NCI-H446 treated with DMSO at 0.1 percent for 48 hours (cell line): ENCODE results near the gene OSTF1.

Experiments used
- DNase-seq: peaks from one replicate; lab custom pipeline; 2025; lab: John Stamatoyannopoulos, UW

Gene OSTF1

GRCh38 chr9:75085640-75086039 is 2.7 kb upstream of the OSTF1 start:
- no peak for DNase-seq

GRCh38 chr9:75086541-75087288 is 1.6 kb upstream of the OSTF1 start:
- no peak for DNase-seq

GRCh38 chr9:75087289-75087823 is 958 bp upstream of the OSTF1 start:
- DNase-seq, result no peak

GRCh38 chr9:75088646-75089372 is 495 bp downstream of the OSTF1 start:
- DNase-seq, result no peak

GRCh38 chr9:75089373-75089766 is 1.1 kb downstream of the OSTF1 start:
- DNase-seq, result no peak

- DNase-seq, result no peak
Observed at GRCh38 chr9:75090579-75090978, 2.3 kb downstream of the OSTF1 start.

GRCh38 chr9:75092766-75093165 is 4.5 kb downstream of the OSTF1 start:
- DNase-seq, result no peak

GRCh38 chr9:75096796-75097195 is 8.5 kb downstream of the OSTF1 start:
- no peak for DNase-seq

GRCh38 chr9:75101004-75101588 is 12.8 kb downstream of the OSTF1 start:
- no peak for DNase-seq

GRCh38 chr9:75102177-75102790 is 14.0 kb downstream of the OSTF1 start:
- DNase-seq, result no peak

- DNase-seq, result no peak
Observed at GRCh38 chr9:75104607-75105006, 16.3 kb downstream of the OSTF1 start.

GRCh38 chr9:75105019-75105540 is 16.8 kb downstream of the OSTF1 start:
- DNase-seq, result no peak

- no peak for DNase-seq
Observed at GRCh38 chr9:75105841-75106240, 17.5 kb downstream of the OSTF1 start.

GRCh38 chr9:75106857-75107256 is 18.5 kb downstream of the OSTF1 start:
- DNase-seq, result no peak

- DNase-seq, result no peak
Observed at GRCh38 chr9:75108571-75108970, 20.3 kb downstream of the OSTF1 start.

- no peak for DNase-seq
Observed at GRCh38 chr9:75109210-75109839, 21.0 kb downstream of the OSTF1 start.

- DNase-seq, result no peak
Observed at GRCh38 chr9:75111019-75111622, 22.8 kb downstream of the OSTF1 start.

GRCh38 chr9:75112789-75113188 is 24.5 kb downstream of the OSTF1 start:
- no peak for DNase-seq

- no peak for DNase-seq
Observed at GRCh38 chr9:75116306-75116705, 28.0 kb downstream of the OSTF1 start.

- DNase-seq, result no peak
Observed at GRCh38 chr9:75117564-75117963, 29.2 kb downstream of the OSTF1 start.

- DNase-seq, result no peak
Observed at GRCh38 chr9:75120686-75121085, 32.4 kb downstream of the OSTF1 start.
